Neural crest cell (in vitro differentiated cells): ENCODE data around the gene MBOAT2. TPM values are rescaled to one million over a fixed set of nuclear protein-coding genes. Genes with fewer than 3 reads are reported as not detected.
A peak's percentile ranks its signal among the peaks of the same experiment; 100 is the strongest.

Source experiments
- DNase-seq: peaks from one replicate; pipeline ENCODE4 v3.0.0; 2021; ENCODE audit warnings: low read depth, mixed read lengths, low spot score
- H3K27ac Mint-ChIP-seq: one replicate; pipeline ENCODE4 v1.8.0; 2021; ENCODE audit warnings: mild to moderate bottlenecking, mixed read lengths; ENCODE audit not compliant: unreplicated experiment
- H3K27me3 Mint-ChIP-seq: 2 replicates; pipeline ENCODE4 v1.8.0; 2021; ENCODE audit warnings: low read depth, mild to moderate bottlenecking, mixed read lengths
- H3K36me3 Mint-ChIP-seq: 2 replicates; pipeline ENCODE4 v1.8.0; 2021; ENCODE audit warnings: low read depth, mild to moderate bottlenecking, mixed read lengths
- H3K4me1 Mint-ChIP-seq: 2 replicates; pipeline ENCODE4 v1.8.0; 2021; ENCODE audit warnings: mixed read lengths
- H3K4me3 Mint-ChIP-seq: one replicate; pipeline ENCODE4 v1.8.0; 2021; ENCODE audit warnings: mild to moderate bottlenecking, mixed read lengths
- H3K9me3 Mint-ChIP-seq: 2 replicates; pipeline ENCODE4 v1.8.0; 2021; ENCODE audit warnings: mixed read lengths
- CTCF ChIP-seq: fragments of 200-600 bp; sonication (generic); conservative IDR thresholded peaks from 2 replicates; pipeline ENCODE4 v1.5.0; 2021; ENCODE audit warnings: antibody characterized with exemption, mild to moderate bottlenecking
- total RNA-seq: library from RNA; stranded (reverse); gene quantifications from 2 replicates; pipeline ENCODE4 v1.2.1, GENCODE V29; 2021

MBOAT2 gene
- total RNA-seq, 1 donor from 2014 or later: 53.1 TPM

GRCh38 chr2:8805278-8806210, 197.9 kb downstream of the MBOAT2 start:
- Mint-ChIP-seq H3K4me3 (no peak overlapping the region), H3K27me3 (no peaks in the 10 kb centered on the region), H3K4me1 (peaks cover 7% of the 10 kb centered on the region), H3K36me3 (peaks cover 25% of the 10 kb centered on the region), H3K9me3 (no peaks in the 10 kb centered on the region), H3K27ac (no peak overlapping the region)
- no peak for TF ChIP-seq CTCF
- DNase-seq: no peak

DNA sequence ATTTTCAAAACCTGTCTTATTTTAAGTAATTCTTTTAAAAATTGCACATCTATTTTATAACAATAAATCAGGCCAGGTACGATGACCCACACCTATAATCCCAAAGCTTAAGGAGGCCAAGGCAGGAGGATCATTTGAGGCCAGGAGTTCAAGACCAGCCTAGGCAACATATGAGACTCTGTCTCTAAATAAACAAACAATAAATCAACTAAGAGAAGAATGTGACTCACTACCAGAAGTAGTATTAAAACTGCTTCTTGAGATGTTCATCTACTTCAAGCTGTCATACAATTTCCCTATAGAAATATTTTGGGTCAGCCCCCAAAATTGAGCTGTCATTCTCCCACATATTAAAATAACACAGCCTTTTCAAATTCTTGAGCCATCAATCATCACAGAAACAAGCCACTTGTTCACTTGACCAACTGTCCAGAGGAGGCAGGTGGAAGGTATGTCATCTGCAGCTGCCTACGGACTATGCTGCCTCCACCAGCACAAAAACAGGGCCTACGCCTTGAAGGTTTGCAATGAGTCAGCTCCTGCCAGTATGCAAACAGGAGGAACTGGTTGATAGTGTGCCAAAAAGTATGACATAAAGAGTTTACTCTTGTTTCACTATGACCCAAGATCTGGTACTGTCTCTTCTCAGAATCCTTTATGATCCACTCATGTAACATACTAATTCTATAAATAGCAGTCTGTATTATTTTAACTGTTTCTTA, 199.7 kb downstream of the MBOAT2 start:
- H3K4me1 Mint-ChIP-seq: peaks cover 7% of the 10 kb centered on the region
- no peaks in the 10 kb centered on the region for H3K27me3 Mint-ChIP-seq
- H3K4me3 Mint-ChIP-seq: no peak overlapping the region
- no peak for TF ChIP-seq CTCF
- no peak for DNase-seq
- peaks cover 17% of the 10 kb centered on the region for H3K36me3 Mint-ChIP-seq
- no peak overlapping the region for H3K27ac Mint-ChIP-seq
- H3K9me3 Mint-ChIP-seq: no peaks in the 10 kb centered on the region

DNA sequence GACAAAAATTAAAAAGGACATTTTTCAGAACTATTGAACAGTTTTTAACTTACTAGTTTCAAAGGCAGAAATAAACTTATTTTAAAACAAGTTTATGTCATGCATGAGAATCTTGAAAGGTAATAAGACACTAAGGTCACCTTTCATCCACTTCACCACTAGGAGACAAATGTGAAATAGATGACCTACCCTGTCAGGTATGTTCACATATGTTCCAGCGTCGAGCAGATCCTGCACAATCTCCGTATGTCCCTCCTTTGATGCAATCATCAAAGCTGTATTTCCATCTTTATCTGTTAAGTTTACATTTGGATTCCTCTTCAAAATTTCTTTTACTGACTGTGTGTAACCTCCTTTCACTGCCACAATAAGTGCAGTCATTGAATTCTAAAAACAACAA, 200.7 kb downstream of the MBOAT2 start:
- DNase-seq: no peak
- peaks cover 20% of the 10 kb centered on the region for H3K36me3 Mint-ChIP-seq
- no peak overlapping the region for H3K4me3 Mint-ChIP-seq
- no peaks in the 10 kb centered on the region for H3K9me3 Mint-ChIP-seq
- TF ChIP-seq CTCF: peak; percentile 30
- H3K27ac Mint-ChIP-seq: no peak overlapping the region
- peaks cover 7% of the 10 kb centered on the region for H3K4me1 Mint-ChIP-seq
- no peaks in the 10 kb centered on the region for H3K27me3 Mint-ChIP-seq

Other genes starting within 250 kb of the MBOAT2 start
- gene KIDINS220, start 166.1 kb downstream of the MBOAT2 start, total RNA-seq: 60.3 and 61.1 TPM in 2 replicates
- gene ASAP2, start 203.1 kb upstream of the MBOAT2 start, total RNA-seq: 48.6 and 51.8 TPM in 2 replicates